Panc1 (cell line): ENCODE measurements around the gene BCAS3.

Experiments
- POLR2AphosphoS5 ChIP-seq: IDR thresholded peaks from 2 replicates; pipeline ENCODE4 v1.6.1; 2012; ENCODE audit warnings: mild to moderate bottlenecking, low read depth, low read length, moderate library complexity
- SIN3A ChIP-seq: IDR thresholded peaks from 2 replicates; pipeline ENCODE4 v1.6.1; 2012; ENCODE audit warnings: low read depth, mild to moderate bottlenecking, low read length, moderate library complexity, borderline replicate concordance; ENCODE audit not compliant: insufficient read depth
- TCF7L2 ChIP-seq: IDR thresholded peaks from 2 replicates; pipeline ENCODE4 v1.6.1; 2011; ENCODE audit warnings: mild to moderate bottlenecking, low read depth, low read length, inconsistent platforms
- TF ChIP-seq, protein P1 (sequence below): fragments of 450-650 bp; IDR thresholded peaks from 2 replicates; pipeline ENCODE4 v1.5.1; 2017; ENCODE audit warnings: mild to moderate bottlenecking
- TF ChIP-seq, protein P2 (sequence below), 2 experiments: IDR thresholded peaks; 2 replicates each; pipeline ENCODE4 v1.6.1; 2011 to 2012; ENCODE audit warnings: low read depth in 2 of 2, control low read depth in 1 of 2, low read length in 1 of 2, mild to moderate bottlenecking in 1 of 2, moderate library complexity in 1 of 2; ENCODE audit not compliant: insufficient read depth in 1 of 2

DNA sequence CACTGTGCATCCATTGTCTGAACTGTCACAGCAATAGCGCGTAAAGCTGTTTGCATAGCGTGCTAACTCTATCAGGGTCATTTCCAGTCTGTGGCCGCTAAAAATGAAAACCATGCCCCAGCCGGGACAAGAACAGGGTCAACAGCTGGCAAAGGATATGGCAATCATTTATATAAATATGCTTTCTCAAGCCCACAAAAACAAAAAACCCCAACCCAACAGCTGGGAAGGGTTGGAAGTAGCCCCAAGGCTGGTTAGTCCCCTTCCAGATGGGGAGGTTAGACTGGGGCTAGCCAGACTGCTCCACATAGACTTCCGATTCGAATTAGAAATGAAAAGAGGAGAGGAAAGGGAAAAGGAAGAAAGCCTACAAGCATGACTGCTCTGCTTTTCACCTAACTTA lies 518.7 kb downstream of the BCAS3 start:
- TF ChIP-seq, protein P1, sequence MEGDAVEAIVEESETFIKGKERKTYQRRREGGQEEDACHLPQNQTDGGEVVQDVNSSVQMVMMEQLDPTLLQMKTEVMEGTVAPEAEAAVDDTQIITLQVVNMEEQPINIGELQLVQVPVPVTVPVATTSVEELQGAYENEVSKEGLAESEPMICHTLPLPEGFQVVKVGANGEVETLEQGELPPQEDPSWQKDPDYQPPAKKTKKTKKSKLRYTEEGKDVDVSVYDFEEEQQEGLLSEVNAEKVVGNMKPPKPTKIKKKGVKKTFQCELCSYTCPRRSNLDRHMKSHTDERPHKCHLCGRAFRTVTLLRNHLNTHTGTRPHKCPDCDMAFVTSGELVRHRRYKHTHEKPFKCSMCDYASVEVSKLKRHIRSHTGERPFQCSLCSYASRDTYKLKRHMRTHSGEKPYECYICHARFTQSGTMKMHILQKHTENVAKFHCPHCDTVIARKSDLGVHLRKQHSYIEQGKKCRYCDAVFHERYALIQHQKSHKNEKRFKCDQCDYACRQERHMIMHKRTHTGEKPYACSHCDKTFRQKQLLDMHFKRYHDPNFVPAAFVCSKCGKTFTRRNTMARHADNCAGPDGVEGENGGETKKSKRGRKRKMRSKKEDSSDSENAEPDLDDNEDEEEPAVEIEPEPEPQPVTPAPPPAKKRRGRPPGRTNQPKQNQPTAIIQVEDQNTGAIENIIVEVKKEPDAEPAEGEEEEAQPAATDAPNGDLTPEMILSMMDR: no peak
- TF ChIP-seq POLR2AphosphoS5 (no peak), SIN3A (no peak), TCF7L2 (no peak)
- TF ChIP-seq, protein P2, sequence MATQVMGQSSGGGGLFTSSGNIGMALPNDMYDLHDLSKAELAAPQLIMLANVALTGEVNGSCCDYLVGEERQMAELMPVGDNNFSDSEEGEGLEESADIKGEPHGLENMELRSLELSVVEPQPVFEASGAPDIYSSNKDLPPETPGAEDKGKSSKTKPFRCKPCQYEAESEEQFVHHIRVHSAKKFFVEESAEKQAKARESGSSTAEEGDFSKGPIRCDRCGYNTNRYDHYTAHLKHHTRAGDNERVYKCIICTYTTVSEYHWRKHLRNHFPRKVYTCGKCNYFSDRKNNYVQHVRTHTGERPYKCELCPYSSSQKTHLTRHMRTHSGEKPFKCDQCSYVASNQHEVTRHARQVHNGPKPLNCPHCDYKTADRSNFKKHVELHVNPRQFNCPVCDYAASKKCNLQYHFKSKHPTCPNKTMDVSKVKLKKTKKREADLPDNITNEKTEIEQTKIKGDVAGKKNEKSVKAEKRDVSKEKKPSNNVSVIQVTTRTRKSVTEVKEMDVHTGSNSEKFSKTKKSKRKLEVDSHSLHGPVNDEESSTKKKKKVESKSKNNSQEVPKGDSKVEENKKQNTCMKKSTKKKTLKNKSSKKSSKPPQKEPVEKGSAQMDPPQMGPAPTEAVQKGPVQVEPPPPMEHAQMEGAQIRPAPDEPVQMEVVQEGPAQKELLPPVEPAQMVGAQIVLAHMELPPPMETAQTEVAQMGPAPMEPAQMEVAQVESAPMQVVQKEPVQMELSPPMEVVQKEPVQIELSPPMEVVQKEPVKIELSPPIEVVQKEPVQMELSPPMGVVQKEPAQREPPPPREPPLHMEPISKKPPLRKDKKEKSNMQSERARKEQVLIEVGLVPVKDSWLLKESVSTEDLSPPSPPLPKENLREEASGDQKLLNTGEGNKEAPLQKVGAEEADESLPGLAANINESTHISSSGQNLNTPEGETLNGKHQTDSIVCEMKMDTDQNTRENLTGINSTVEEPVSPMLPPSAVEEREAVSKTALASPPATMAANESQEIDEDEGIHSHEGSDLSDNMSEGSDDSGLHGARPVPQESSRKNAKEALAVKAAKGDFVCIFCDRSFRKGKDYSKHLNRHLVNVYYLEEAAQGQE (IDR thresholded peaks at IDR 0.05; ENCODE audit: insufficient read depth in 1 of 2, low read depth in 2 of 2, low read length in 1 of 2): no peak
